ENCODE data around the gene CDYL2.

DNA sequence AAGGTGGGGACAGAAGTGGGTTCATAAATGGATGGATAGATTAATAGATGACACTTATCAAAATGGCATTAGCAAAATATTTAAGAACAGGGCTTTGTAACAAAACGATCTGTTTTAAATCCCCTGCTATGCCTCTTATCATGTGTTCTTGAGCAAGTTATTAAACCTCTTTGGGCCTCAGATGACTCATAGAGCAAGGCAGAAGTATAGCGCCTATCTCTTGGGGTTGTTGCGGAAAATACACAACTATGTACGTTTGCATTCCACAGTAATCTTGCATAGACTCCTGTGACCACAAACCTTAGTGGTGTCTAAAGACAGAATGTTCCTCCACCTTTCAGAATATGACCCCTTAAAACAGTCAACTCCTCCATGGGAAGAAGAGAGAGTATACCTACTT lies 116.8 kb downstream of the CDYL2 start:
- no peak for TF ChIP-seq POLR2A (IDR thresholded peaks at IDR 0.05; ENCODE audit: low read depth)
- TF ChIP-seq, protein P1, sequence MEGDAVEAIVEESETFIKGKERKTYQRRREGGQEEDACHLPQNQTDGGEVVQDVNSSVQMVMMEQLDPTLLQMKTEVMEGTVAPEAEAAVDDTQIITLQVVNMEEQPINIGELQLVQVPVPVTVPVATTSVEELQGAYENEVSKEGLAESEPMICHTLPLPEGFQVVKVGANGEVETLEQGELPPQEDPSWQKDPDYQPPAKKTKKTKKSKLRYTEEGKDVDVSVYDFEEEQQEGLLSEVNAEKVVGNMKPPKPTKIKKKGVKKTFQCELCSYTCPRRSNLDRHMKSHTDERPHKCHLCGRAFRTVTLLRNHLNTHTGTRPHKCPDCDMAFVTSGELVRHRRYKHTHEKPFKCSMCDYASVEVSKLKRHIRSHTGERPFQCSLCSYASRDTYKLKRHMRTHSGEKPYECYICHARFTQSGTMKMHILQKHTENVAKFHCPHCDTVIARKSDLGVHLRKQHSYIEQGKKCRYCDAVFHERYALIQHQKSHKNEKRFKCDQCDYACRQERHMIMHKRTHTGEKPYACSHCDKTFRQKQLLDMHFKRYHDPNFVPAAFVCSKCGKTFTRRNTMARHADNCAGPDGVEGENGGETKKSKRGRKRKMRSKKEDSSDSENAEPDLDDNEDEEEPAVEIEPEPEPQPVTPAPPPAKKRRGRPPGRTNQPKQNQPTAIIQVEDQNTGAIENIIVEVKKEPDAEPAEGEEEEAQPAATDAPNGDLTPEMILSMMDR (IDR thresholded peaks at IDR 0.05): no peak
